SK-N-SH (cell line): ENCODE data around the gene A2ML1. TPM values are rescaled to one million over a fixed set of nuclear protein-coding genes. Genes with fewer than 3 reads are reported as not detected.

Experiments
- CTCF ChIA-PET: fragments of 300-600, 350-600 bp; formaldehyde crosslinking; extraction: SDS; loops from one replicate; lab custom pipeline; 2021; lab: Yijun Ruan, JAX
- POLR2A ChIA-PET: fragments of 350-600 bp; sonication (Branson Sonifier 250); formaldehyde crosslinking; extraction: SDS; loops from one replicate; lab custom pipeline; 2020; ENCODE audit warnings: antibody characterized with exemption, inconsistent platforms; lab: Yijun Ruan, JAX
- DNase-seq: peaks from one replicate; pipeline ENCODE4 v3.0.0; 2012
- H2AFZ ChIP-seq: fragments of 200-600 bp; sonication (generic); 2 replicates; pipeline ENCODE4 v1.8.1; 2016; ENCODE audit warnings: antibody characterized with exemption, mild to moderate bottlenecking, low read depth
- H3F3A ChIP-seq: fragments of 200-600 bp; sonication (generic); replicated peaks from 2 replicates; pipeline ENCODE3; 2016; ENCODE audit warnings: antibody characterized with exemption, mild to moderate bottlenecking; ENCODE audit not compliant: insufficient read depth
- H3K27ac ChIP-seq, 2 experiments: fragments of 200-500 bp in 1 of 2; fragments of 200-600 bp in 1 of 2; sonication (Bioruptor generic) in 1 of 2; sonication (generic), shearing (Covaris generic) in 1 of 2; 2 replicates each; pipeline versions ENCODE4 v1.5.1 to v1.6.1; 2014 to 2016; ENCODE audit warnings: low read depth in 2 of 2, inconsistent platforms in 1 of 2, low read length in 1 of 2, mild to moderate bottlenecking in 1 of 2, mixed read lengths in 1 of 2
- H3K27me3 ChIP-seq: fragments of 200-600 bp; sonication (generic), shearing (Covaris generic); 2 replicates; pipeline ENCODE4 v1.6.1; 2016; ENCODE audit warnings: mixed run types; ENCODE audit not compliant: insufficient read depth
- H3K36me3 ChIP-seq, 2 experiments: fragments of 200-500 bp in 1 of 2; fragments of 200-600 bp in 1 of 2; sonication (Bioruptor generic) in 1 of 2; sonication (generic) in 1 of 2; replicated peaks in 1 of 2; 2 replicates each; pipeline versions ENCODE3 to v1.5.1; 2014 to 2016; ENCODE audit warnings: low read length in 1 of 2, mild to moderate bottlenecking in 1 of 2; ENCODE audit not compliant: insufficient read depth in 2 of 2, control insufficient read depth in 1 of 2
- H3K4me1 ChIP-seq, 2 experiments: fragments of 200-500 bp in 1 of 2; fragments of 200-600 bp in 1 of 2; sonication (Bioruptor generic) in 1 of 2; sonication (generic), shearing (Covaris generic) in 1 of 2; 2 replicates each; pipeline versions ENCODE4 v1.5.1 to v1.6.1; 2014 to 2016; ENCODE audit warnings: low read depth in 1 of 2, low read length in 1 of 2, mixed run types in 1 of 2; ENCODE audit not compliant: insufficient read depth in 2 of 2, control insufficient read depth in 1 of 2
- H3K4me2 ChIP-seq: fragments of 200-600 bp; sonication (generic), shearing (Covaris generic); 2 replicates; pipeline ENCODE4 v1.6.1; 2017; ENCODE audit warnings: mixed run types
- H3K4me3 ChIP-seq, 2 experiments: fragments of 200-500 bp in 1 of 2; fragments of 200-600 bp in 1 of 2; sonication (Bioruptor generic) in 1 of 2; sonication (generic), shearing (Covaris generic) in 1 of 2; 2 replicates each; pipeline versions ENCODE4 v1.5.1 to v1.8.1; 2014 to 2016; ENCODE audit warnings: low read depth in 2 of 2, inconsistent platforms in 1 of 2, low read length in 1 of 2, mild to moderate bottlenecking in 1 of 2, mixed read lengths in 1 of 2, moderate library complexity in 1 of 2
- H3K79me2 ChIP-seq: fragments of 200-600 bp; sonication (generic); 2 replicates; pipeline ENCODE4 v1.8.1; 2017; ENCODE audit warnings: mild to moderate bottlenecking; ENCODE audit not compliant: insufficient read depth
- H3K9ac ChIP-seq: fragments of 200-600 bp; sonication (generic); 2 replicates; pipeline ENCODE4 v1.6.1; 2017; ENCODE audit warnings: mixed run types
- H3K9me2 ChIP-seq: fragments of 200-600 bp; sonication (generic); 2 replicates; pipeline ENCODE4 v1.6.1; 2017; ENCODE audit warnings: mixed run types
- H3K9me3 ChIP-seq: fragments of 200-600 bp; sonication (generic); 2 replicates; pipeline ENCODE4 v1.6.1; 2017; ENCODE audit warnings: mixed run types, mild to moderate bottlenecking, moderate library complexity
- H4K20me1 ChIP-seq: fragments of 200-600 bp; sonication (generic); 2 replicates; pipeline ENCODE4 v1.6.1; 2017; ENCODE audit warnings: mild to moderate bottlenecking, mixed run types; ENCODE audit not compliant: insufficient read depth
- CHD2 ChIP-seq: fragments of 150-350 bp; IDR thresholded peaks from 2 replicates; pipeline ENCODE4 v1.6.1; 2018; ENCODE audit warnings: low read length; ENCODE audit not compliant: partially characterized antibody
- ELF1 ChIP-seq: IDR thresholded peaks from 2 replicates; pipeline ENCODE4 v1.4.0; 2012
- EZH2phosphoT487 ChIP-seq: fragments of 200-600 bp; sonication (generic); IDR thresholded peaks from 2 replicates; pipeline ENCODE4 v1.6.1; 2017; ENCODE audit warnings: low read depth, mixed run types, mild to moderate bottlenecking, antibody characterized with exemption, moderate library complexity, borderline replicate concordance
- FOSL2 ChIP-seq: IDR thresholded peaks from 2 replicates; pipeline ENCODE4 v1.4.0; 2012; ENCODE audit warnings: low read depth, mild to moderate bottlenecking, moderate library complexity, borderline replicate concordance
- FOXJ3 ChIP-seq: sonication (generic); formaldehyde crosslinking; IDR thresholded peaks from 2 replicates; pipeline ENCODE4 v1.5.1; 2020; ENCODE audit warnings: mild to moderate bottlenecking, missing genetic modification reagents
- GATA2 ChIP-seq: sonication (generic); formaldehyde crosslinking; IDR thresholded peaks from 2 replicates; pipeline ENCODE4 v1.5.0; 2020; ENCODE audit warnings: mild to moderate bottlenecking, missing genetic modification reagents
- NFIC ChIP-seq: IDR thresholded peaks from 2 replicates; pipeline ENCODE4 v1.4.0; 2012; ENCODE audit warnings: borderline replicate concordance
- NRF1 ChIP-seq: IDR thresholded peaks from 2 replicates; pipeline ENCODE4 v1.6.1; 2012; ENCODE audit warnings: low read depth, mild to moderate bottlenecking, low read length
- POLR2AphosphoS5 ChIP-seq: IDR thresholded peaks from 2 replicates; pipeline ENCODE4 v1.6.1; 2012; ENCODE audit warnings: low read depth, low read length
- RAD21 ChIP-seq: IDR thresholded peaks from 2 replicates; pipeline ENCODE4 v1.6.1; 2012; ENCODE audit warnings: mild to moderate bottlenecking, low read length
- RXRA ChIP-seq: IDR thresholded peaks from 2 replicates; pipeline ENCODE4 v1.4.0; 2012; ENCODE audit warnings: low read depth, mild to moderate bottlenecking, borderline replicate concordance
- SIN3A ChIP-seq: IDR thresholded peaks from 2 replicates; pipeline ENCODE4 v1.6.1; 2012; ENCODE audit warnings: low read depth, mild to moderate bottlenecking, low read length, moderate library complexity, borderline replicate concordance
- SMC3 ChIP-seq: IDR thresholded peaks from 2 replicates; pipeline ENCODE4 v1.6.1; 2012; ENCODE audit warnings: low read depth, low read length, improper control_type of control experiment
- TCF12 ChIP-seq: IDR thresholded peaks from 2 replicates; pipeline ENCODE4 v1.4.0; 2012
- TEAD4 ChIP-seq: IDR thresholded peaks from 2 replicates; pipeline ENCODE4 v1.4.0; 2012; ENCODE audit warnings: mild to moderate bottlenecking, borderline replicate concordance; ENCODE audit not compliant: insufficient read depth
- WGBS: methylation state at CpG from one replicate; pipeline ENCODE4 v1.1.6; 2017; ENCODE audit warnings: low lambda C conversion rate; 5-methylcytosine and 5-hydroxymethylcytosine counted together
- polyA plus RNA-seq, 3 experiments: library from polyadenylated mRNA; depleted of rRNA; stranded (reverse); fragments of >200 nt; gene quantifications; 2 replicates each; pipeline ENCODE4 v1.2.3, GENCODE V29; 2012
- TF ChIP-seq, protein P1 (sequence below): IDR thresholded peaks from 2 replicates; pipeline ENCODE4 v1.6.1; 2012; ENCODE audit warnings: mild to moderate bottlenecking, low read depth, low read length, moderate library complexity
- TF ChIP-seq, protein P2 (sequence below): fragments of 200-600 bp; sonication (generic); IDR thresholded peaks from 2 replicates; pipeline ENCODE4 v1.6.1; 2017; ENCODE audit warnings: antibody characterized with exemption, mild to moderate bottlenecking, moderate library complexity
- TF ChIP-seq, protein P3 (sequence below): IDR thresholded peaks from 2 replicates; pipeline ENCODE4 v1.4.0; 2012; ENCODE audit warnings: low read depth, borderline replicate concordance
- TF ChIP-seq, protein P4 (sequence below): IDR thresholded peaks from 2 replicates; pipeline ENCODE4 v1.4.0; 2012; ENCODE audit warnings: low read depth, borderline replicate concordance
- TF ChIP-seq, protein P5 (sequence below): IDR thresholded peaks from 2 replicates; pipeline ENCODE4; 2012

Gene A2ML1
- polyA plus RNA-seq, 1 of the 3 experiments (the other 2 are of a cell fraction), result not detected

DNA sequence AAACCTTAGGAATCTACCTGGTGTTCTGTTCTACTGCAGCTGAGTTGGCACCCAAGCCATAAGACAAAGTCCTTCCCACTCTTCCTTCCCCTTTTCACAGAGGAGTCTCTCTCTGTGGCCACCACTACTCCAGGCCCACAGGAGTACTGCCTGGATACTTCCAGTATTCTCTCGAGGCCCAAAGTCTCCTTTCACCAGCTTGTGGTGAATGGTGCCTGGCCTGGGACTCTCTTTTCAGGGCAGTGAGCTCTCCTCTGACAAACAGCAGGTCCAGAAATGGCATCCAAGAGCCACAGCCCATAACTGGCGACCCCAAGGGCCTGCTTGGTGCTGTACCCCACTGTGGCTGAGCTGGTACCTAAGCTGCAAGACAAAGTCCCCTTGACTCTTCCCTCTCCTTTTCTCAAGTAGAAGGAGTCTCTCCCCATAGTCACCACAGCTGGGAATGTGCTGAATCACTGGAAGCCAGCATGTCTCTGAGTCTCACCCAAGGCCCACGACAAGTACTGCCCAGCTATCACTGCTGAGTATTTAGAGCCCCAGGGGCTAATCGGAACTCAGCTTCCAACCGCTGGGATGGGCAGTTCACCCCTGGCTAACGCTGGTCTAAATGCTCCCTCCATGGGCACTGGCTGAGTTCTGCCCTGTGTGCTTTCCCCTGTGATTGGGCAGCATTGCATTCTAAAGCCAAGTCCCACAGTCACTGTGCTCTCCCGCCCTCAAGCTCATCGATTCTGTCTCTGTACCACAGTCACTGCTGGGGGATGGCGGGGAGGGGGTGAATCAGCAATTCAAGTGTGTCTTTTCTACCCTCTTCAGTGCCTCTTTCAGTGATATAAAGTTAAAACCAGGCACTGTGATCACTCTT is 6.1 kb downstream of the A2ML1 start:
- Histone ChIP-seq H3K27me3 (no peaks in the 10 kb centered on the region; the same call in 1 of the 2 replicates), H2AFZ (no peak overlapping the region), H3K9me3 (no peaks in the 10 kb centered on the region), H3K27ac (no peak overlapping the region), H3K4me2 (no peak overlapping the region), H3K36me3 (no peaks in the 10 kb centered on the region), H3F3A (no peaks in the 10 kb centered on the region), H3K9ac (no peak overlapping the region), H4K20me1 (no peaks in the 10 kb centered on the region), H3K79me2 (no peaks in the 10 kb centered on the region), H3K4me3 (no peak overlapping the region), H3K4me1 (no peaks in the 10 kb centered on the region), H3K9me2 (no peaks in the 10 kb centered on the region)
- no peak for TF ChIP-seq RAD21
- TF ChIP-seq GATA2, result no peak
- TF ChIP-seq, protein P1, sequence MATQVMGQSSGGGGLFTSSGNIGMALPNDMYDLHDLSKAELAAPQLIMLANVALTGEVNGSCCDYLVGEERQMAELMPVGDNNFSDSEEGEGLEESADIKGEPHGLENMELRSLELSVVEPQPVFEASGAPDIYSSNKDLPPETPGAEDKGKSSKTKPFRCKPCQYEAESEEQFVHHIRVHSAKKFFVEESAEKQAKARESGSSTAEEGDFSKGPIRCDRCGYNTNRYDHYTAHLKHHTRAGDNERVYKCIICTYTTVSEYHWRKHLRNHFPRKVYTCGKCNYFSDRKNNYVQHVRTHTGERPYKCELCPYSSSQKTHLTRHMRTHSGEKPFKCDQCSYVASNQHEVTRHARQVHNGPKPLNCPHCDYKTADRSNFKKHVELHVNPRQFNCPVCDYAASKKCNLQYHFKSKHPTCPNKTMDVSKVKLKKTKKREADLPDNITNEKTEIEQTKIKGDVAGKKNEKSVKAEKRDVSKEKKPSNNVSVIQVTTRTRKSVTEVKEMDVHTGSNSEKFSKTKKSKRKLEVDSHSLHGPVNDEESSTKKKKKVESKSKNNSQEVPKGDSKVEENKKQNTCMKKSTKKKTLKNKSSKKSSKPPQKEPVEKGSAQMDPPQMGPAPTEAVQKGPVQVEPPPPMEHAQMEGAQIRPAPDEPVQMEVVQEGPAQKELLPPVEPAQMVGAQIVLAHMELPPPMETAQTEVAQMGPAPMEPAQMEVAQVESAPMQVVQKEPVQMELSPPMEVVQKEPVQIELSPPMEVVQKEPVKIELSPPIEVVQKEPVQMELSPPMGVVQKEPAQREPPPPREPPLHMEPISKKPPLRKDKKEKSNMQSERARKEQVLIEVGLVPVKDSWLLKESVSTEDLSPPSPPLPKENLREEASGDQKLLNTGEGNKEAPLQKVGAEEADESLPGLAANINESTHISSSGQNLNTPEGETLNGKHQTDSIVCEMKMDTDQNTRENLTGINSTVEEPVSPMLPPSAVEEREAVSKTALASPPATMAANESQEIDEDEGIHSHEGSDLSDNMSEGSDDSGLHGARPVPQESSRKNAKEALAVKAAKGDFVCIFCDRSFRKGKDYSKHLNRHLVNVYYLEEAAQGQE, result no peak
- TF ChIP-seq, protein P2, sequence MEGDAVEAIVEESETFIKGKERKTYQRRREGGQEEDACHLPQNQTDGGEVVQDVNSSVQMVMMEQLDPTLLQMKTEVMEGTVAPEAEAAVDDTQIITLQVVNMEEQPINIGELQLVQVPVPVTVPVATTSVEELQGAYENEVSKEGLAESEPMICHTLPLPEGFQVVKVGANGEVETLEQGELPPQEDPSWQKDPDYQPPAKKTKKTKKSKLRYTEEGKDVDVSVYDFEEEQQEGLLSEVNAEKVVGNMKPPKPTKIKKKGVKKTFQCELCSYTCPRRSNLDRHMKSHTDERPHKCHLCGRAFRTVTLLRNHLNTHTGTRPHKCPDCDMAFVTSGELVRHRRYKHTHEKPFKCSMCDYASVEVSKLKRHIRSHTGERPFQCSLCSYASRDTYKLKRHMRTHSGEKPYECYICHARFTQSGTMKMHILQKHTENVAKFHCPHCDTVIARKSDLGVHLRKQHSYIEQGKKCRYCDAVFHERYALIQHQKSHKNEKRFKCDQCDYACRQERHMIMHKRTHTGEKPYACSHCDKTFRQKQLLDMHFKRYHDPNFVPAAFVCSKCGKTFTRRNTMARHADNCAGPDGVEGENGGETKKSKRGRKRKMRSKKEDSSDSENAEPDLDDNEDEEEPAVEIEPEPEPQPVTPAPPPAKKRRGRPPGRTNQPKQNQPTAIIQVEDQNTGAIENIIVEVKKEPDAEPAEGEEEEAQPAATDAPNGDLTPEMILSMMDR, result no peak
- TF ChIP-seq, protein P3, sequence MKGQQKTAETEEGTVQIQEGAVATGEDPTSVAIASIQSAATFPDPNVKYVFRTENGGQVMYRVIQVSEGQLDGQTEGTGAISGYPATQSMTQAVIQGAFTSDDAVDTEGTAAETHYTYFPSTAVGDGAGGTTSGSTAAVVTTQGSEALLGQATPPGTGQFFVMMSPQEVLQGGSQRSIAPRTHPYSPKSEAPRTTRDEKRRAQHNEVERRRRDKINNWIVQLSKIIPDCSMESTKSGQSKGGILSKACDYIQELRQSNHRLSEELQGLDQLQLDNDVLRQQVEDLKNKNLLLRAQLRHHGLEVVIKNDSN, result no peak
- no peak for TF ChIP-seq FOSL2
- TF ChIP-seq POLR2AphosphoS5, result no peak
- no peak for TF ChIP-seq TCF12
- no peak for TF ChIP-seq NFIC
- no peak for TF ChIP-seq CHD2
- TF ChIP-seq EZH2phosphoT487, result no peak
- TF ChIP-seq, protein P4, sequence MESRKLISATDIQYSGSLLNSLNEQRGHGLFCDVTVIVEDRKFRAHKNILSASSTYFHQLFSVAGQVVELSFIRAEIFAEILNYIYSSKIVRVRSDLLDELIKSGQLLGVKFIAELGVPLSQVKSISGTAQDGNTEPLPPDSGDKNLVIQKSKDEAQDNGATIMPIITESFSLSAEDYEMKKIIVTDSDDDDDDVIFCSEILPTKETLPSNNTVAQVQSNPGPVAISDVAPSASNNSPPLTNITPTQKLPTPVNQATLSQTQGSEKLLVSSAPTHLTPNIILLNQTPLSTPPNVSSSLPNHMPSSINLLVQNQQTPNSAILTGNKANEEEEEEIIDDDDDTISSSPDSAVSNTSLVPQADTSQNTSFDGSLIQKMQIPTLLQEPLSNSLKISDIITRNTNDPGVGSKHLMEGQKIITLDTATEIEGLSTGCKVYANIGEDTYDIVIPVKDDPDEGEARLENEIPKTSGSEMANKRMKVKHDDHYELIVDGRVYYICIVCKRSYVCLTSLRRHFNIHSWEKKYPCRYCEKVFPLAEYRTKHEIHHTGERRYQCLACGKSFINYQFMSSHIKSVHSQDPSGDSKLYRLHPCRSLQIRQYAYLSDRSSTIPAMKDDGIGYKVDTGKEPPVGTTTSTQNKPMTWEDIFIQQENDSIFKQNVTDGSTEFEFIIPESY, result no peak
- no peak for TF ChIP-seq SIN3A
- TF ChIP-seq NRF1, result no peak
- no peak for TF ChIP-seq RXRA
- no peak for TF ChIP-seq TEAD4
- TF ChIP-seq SMC3, result no peak
- TF ChIP-seq FOXJ3 (CRISPR knock-in tag), result no peak
- TF ChIP-seq, protein P5, sequence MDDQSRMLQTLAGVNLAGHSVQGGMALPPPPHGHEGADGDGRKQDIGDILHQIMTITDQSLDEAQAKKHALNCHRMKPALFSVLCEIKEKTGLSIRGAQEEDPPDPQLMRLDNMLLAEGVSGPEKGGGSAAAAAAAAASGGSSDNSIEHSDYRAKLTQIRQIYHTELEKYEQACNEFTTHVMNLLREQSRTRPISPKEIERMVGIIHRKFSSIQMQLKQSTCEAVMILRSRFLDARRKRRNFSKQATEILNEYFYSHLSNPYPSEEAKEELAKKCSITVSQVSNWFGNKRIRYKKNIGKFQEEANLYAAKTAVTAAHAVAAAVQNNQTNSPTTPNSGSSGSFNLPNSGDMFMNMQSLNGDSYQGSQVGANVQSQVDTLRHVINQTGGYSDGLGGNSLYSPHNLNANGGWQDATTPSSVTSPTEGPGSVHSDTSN, result no peak
- TF ChIP-seq ELF1, result no peak
- WGBS, result 35% methylated on average over 8 of the region's 9 CpGs
- CTCF ChIA-PET, result interaction anchor here (0.6 to 13.2 kb wide), 3 partner anchors 10 to 149 kb away, joined by 3 to 161 read pairs (median 3); no protein-coding TSS in a partner anchor
- POLR2A ChIA-PET, result no interaction called here
- no peak for DNase-seq
